ENCODE data around the gene DENND1C. TPM values are rescaled to one million over a fixed set of nuclear protein-coding genes. Genes with fewer than 3 reads are reported as not detected.
"Not testable (repeated sequence)": the region's sequence is repeated elsewhere in the genome, so short reads cannot be mapped to it uniquely, and the experiment has no call there.

The DENND1C gene
- polyA plus RNA-seq, 2 of the 4 experiments (the other 2 are of a cell fraction): 0.30 to 0.32 TPM

DNA sequence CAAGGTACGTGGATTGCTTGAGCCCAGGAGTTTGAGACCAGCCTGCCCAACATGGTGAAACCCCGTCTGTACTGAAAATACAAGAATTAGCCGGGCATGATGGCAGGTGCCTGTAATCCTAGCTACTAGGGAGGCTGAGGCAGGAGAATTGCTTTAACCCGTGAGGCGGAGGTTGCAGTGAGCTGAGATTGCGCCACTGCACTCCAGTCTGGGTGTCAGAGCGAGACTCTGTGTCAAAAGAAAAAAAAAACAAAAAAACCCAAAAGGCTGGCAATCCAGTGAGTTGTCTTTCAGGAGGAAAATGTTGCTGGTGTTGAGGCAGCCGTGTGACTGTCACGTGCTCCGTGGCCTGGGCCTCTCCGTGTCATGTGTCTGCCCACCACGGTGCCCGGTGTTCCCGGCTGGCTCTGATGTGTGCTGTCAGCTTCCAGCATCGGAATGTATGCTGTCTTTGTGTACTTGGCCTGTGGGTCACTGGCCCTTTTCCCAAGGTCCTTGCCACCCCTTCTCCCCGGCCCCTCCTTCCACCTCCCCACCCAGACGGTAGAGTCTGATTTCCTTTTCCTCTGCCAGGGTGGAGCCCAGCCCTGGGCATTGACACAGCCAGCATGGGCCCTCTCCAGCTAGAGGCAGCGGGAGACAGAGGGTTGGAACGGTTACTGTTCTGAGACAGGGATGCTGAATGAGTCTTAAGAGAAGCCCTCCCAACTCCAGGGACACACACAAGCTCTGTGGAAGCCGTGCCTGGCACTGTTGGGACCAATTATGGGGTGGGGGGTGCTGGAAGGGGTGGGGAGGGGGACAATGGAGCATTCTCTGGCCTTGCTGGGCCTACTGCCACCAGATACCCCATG lies 27.8 kb upstream of the DENND1C start:
- peaks cover 4% of the 10 kb centered on the region; the same call in 1 of the 3 replicates for H3K4me1 ChIP-seq
- CTCF ChIA-PET: interaction anchor here (3.0 kb wide), 1 partner anchor 8 kb away, joined by 10 read pairs; no protein-coding TSS in a partner anchor
- ATAC-seq (peak; percentile 20 to 30; a peak in 3 of 6 replicates), FAIRE-seq (no peak), DNase-seq (ENCODE audit: low read depth in 1 of 2, low spot score in 1 of 2) (peak in 1 of 2 experiments; percentile 19)
- no peak overlapping the region for H3K4me2 ChIP-seq
- POLR2A ChIA-PET: no interaction called here
- no peaks in the 10 kb centered on the region for H3K9me3 ChIP-seq
- TF ChIP-seq TFCP2L1 (CRISPR knock-in tag; IDR thresholded peaks at IDR 0.05) (no peak), HOXB5 (CRISPR knock-in tag; IDR thresholded peaks at IDR 0.05) (no peak), RARB (CRISPR knock-in tag; IDR thresholded peaks at IDR 0.05) (no peak), RNF2 (IDR thresholded peaks at IDR 0.05; ENCODE audit: borderline replicate concordance, low read depth) (no peak), ZFP36 (IDR thresholded peaks at IDR 0.05; ENCODE audit: borderline replicate concordance, partially characterized antibody) (no peak)
- TF ChIP-seq, protein P1, sequence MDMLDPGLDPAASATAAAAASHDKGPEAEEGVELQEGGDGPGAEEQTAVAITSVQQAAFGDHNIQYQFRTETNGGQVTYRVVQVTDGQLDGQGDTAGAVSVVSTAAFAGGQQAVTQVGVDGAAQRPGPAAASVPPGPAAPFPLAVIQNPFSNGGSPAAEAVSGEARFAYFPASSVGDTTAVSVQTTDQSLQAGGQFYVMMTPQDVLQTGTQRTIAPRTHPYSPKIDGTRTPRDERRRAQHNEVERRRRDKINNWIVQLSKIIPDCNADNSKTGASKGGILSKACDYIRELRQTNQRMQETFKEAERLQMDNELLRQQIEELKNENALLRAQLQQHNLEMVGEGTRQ (IDR thresholded peaks at IDR 0.05): peak; percentile 49
- TF ChIP-seq, protein P2, sequence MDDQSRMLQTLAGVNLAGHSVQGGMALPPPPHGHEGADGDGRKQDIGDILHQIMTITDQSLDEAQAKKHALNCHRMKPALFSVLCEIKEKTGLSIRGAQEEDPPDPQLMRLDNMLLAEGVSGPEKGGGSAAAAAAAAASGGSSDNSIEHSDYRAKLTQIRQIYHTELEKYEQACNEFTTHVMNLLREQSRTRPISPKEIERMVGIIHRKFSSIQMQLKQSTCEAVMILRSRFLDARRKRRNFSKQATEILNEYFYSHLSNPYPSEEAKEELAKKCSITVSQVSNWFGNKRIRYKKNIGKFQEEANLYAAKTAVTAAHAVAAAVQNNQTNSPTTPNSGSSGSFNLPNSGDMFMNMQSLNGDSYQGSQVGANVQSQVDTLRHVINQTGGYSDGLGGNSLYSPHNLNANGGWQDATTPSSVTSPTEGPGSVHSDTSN (IDR thresholded peaks at IDR 0.05): no peak
- TF ChIP-seq, protein P3, sequence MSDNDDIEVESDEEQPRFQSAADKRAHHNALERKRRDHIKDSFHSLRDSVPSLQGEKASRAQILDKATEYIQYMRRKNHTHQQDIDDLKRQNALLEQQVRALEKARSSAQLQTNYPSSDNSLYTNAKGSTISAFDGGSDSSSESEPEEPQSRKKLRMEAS (IDR thresholded peaks at IDR 0.05): no peak
- no peak overlapping the region for H3K4me3 ChIP-seq
- 61% methylated on average over 13 of the region's 20 CpGs for WGBS (ENCODE audit: missing lambda C conversion rate)
- H3K27ac ChIP-seq: peak overlapping the region; percentile 39 to 60; a peak in 3 of 6 replicates

DNA sequence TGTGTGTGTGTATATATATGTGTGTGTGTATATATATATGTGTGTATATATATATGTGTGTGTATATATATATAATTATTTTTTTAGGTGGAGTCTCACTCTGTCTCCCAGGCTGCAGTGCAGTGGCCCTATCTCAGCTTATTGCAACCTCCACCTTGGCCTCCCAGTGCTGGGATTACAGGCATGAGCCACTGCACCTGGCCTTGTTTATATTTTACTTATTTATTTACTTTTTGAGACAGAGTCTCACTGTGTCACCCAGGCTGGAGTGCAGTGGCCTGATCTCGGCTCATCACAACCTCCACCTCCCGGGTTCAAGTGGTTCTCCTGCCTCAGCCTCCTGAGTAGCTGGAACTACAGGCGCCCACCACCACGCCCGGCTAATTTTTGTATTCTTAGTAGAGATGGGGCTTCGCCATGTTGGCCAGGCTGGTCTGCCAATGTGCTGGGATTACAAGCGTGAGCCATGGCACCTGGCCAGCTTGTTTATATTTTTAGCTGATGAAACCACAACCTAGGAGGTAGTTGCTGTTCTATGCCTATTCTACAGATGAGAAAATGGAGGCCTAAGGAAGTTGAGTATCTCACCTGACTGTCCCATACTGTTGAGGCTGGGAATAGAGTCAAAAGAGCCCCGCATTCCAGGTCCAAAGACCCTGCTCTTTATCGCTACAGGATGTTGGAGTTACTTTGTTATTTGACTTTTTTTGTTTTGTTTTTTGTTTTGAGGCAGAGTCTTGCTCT lies 26.6 kb upstream of the DENND1C start:
- H3K4me2 ChIP-seq, POLR2A ChIA-PET, ATAC-seq: not testable (repeated sequence)

DNA sequence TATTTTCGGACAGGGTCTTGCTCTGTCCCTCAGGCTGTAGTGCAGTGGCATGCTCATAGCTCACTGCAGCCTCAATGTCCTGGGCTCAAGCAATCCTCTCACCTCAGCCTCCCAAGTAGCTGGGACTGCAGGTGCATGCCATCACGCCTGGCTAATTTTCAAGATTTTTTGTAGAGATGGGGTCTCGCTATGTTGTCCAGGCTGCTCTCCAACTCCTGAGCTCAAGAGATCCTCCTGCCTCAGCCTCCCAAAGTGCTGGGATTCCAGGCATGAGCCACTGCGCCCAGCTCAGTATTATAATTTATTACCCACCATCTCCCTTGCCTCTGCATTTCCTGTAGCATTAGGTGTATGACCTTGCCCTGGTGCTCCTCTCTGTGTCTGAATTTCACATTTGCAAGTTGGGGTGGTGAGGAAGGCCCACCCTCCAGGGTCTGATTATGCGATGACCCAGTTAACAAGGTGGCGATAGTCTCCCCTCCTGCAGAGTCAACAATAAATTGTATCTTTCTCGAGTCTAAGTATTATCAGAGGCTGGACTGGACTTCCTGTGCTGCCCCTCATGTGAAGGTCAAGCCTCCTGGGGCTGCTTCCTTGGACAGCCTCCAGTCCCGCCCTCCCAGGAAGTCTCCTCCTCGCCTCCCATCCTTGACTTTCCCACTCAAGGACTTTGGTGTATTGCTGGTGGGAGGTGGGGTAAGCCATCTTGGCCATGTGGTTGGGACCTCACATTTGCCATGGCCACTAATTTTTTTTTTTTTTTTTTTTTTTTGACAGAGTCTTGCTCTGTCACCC lies 22.0 kb upstream of the DENND1C start:
- H3K4me3 ChIP-seq: no peak overlapping the region
- no peaks in the 10 kb centered on the region for H3K9me3 ChIP-seq
- H3K4me2 ChIP-seq: no peak overlapping the region
- 85% methylated on average over 9 of the region's 9 CpGs for WGBS (ENCODE audit: missing lambda C conversion rate)
- peaks cover 5% of the 10 kb centered on the region; the same call in 2 of the 3 replicates for H3K4me1 ChIP-seq
- no peak overlapping the region for H3K27ac ChIP-seq
- no peak for ATAC-seq
- ChIA-PET POLR2A (no interaction called here), CTCF (interaction anchor here (0.7 to 1.6 kb wide), 4 partner anchors 13 to 303 kb away, joined by 3 to 5 read pairs (median 3); partner anchors contain the start of gene DENND1C)
- FAIRE-seq: no peak
- no peak for DNase-seq (ENCODE audit: low read depth in 1 of 2, low spot score in 1 of 2)
- TF ChIP-seq EHF (CRISPR knock-in tag; IDR thresholded peaks at IDR 0.05) (no peak), ZC3H11A (IDR thresholded peaks at IDR 0.05) (no peak), CBX2 (IDR thresholded peaks at IDR 0.05; ENCODE audit: borderline replicate concordance, low read depth) (no peak), RCOR1 (IDR thresholded peaks at IDR 0.05; ENCODE audit: low read depth, low read length) (no peak), JUN (IDR thresholded peaks at IDR 0.05) (no peak), RARB (CRISPR knock-in tag; IDR thresholded peaks at IDR 0.05) (no peak), RFX5 (IDR thresholded peaks at IDR 0.05) (no peak), FOXS1 (CRISPR knock-in tag; IDR thresholded peaks at IDR 0.05) (no peak), ZSCAN20 (CRISPR knock-in tag; IDR thresholded peaks at IDR 0.05) (no peak), CEBPB (IDR thresholded peaks at IDR 0.05) (no peak)

More for the DNA sequence above, 26.6 kb upstream of the DENND1C start:
- DNase-seq (ENCODE audit: low read depth in 1 of 2, low spot score in 1 of 2); H3K4me1 ChIP-seq; H3K27ac ChIP-seq; H3K4me3 ChIP-seq; H3K9me3 ChIP-seq; FAIRE-seq: not testable (repeated sequence)
- CTCF ChIA-PET: interaction anchor here (0.7 to 3.0 kb wide), 3 partner anchors 9 to 360 kb away, joined by 3 to 10 read pairs (median 3); no protein-coding TSS in a partner anchor
- 82% methylated on average over 9 of the region's 9 CpGs for WGBS (ENCODE audit: missing lambda C conversion rate)

Data from A549 (cell line).